ENCODE measurements around the gene AFAP1L1.
"Not testable (repeated sequence)": the region's sequence is repeated elsewhere in the genome, so short reads cannot be mapped to it uniquely, and the experiment has no call there.

The AFAP1L1 gene

GRCh38 chr5:149383399-149383798 is 111.7 kb downstream of the AFAP1L1 start:
- no peak for TF ChIP-seq CTCF (IDR thresholded peaks at IDR 0.05; ENCODE audit: control insufficient read depth, extremely low read depth, insufficient read depth)
- no peak overlapping the region for H3K4me3 ChIP-seq (ENCODE audit: low read depth, low read length)
- DNase-seq (ENCODE audit: low read depth), result no peak

- DNase-seq (ENCODE audit: low read depth), result no peak
- TF ChIP-seq CTCF (IDR thresholded peaks at IDR 0.05; ENCODE audit: control insufficient read depth, extremely low read depth, insufficient read depth), result no peak
- H3K4me3 ChIP-seq (ENCODE audit: low read depth, low read length), result no peak overlapping the region
Measured at GRCh38 chr5:149386166-149386565, 114.5 kb downstream of the AFAP1L1 start.

GRCh38 chr5:149387081-149387631 is 115.5 kb downstream of the AFAP1L1 start:
- DNase-seq (ENCODE audit: low read depth), result no peak
- no peak overlapping the region for H3K4me3 ChIP-seq (ENCODE audit: low read depth, low read length)
- no peak for TF ChIP-seq CTCF (IDR thresholded peaks at IDR 0.05; ENCODE audit: control insufficient read depth, extremely low read depth, insufficient read depth)

GRCh38 chr5:149387982-149388381 is 116.3 kb downstream of the AFAP1L1 start:
- DNase-seq (ENCODE audit: low read depth), result no peak
- TF ChIP-seq CTCF (IDR thresholded peaks at IDR 0.05; ENCODE audit: control insufficient read depth, extremely low read depth, insufficient read depth), result no peak
- no peak overlapping the region for H3K4me3 ChIP-seq (ENCODE audit: low read depth, low read length)

GRCh38 chr5:149388498-149389190 is 117.0 kb downstream of the AFAP1L1 start:
- no peak for TF ChIP-seq CTCF (IDR thresholded peaks at IDR 0.05; ENCODE audit: control insufficient read depth, extremely low read depth, insufficient read depth)

GRCh38 chr5:149389552-149390495 is 118.2 kb downstream of the AFAP1L1 start:
- no peak for TF ChIP-seq CTCF (IDR thresholded peaks at IDR 0.05; ENCODE audit: control insufficient read depth, extremely low read depth, insufficient read depth)
- no peak overlapping the region for H3K4me3 ChIP-seq (ENCODE audit: low read depth, low read length)
- DNase-seq (ENCODE audit: low read depth), result no peak

More at GRCh38 chr5:149388498-149389190, 117.0 kb downstream of the AFAP1L1 start:
- DNase-seq (ENCODE audit: low read depth), result no peak
- no peak overlapping the region for H3K4me3 ChIP-seq (ENCODE audit: low read depth, low read length)

- DNase-seq (ENCODE audit: low read depth); H3K4me3 ChIP-seq (ENCODE audit: low read depth, low read length): not testable (repeated sequence)
Measured at GRCh38 chr5:149391076-149391475, 119.4 kb downstream of the AFAP1L1 start.
